ENCODE data around the gene NAP1L1.

Gene NAP1L1

GRCh38 chr12:76083246-76083903 is 1.1 kb downstream of the NAP1L1 start:
- DNase-seq: no peak

- DNase-seq: no peak
Observed at GRCh38 chr12:76081909-76082308, 2.6 kb downstream of the NAP1L1 start.

- no peak for DNase-seq
Observed at GRCh38 chr12:76080729-76081415, 3.6 kb downstream of the NAP1L1 start.

GRCh38 chr12:76080017-76080728 is 4.3 kb downstream of the NAP1L1 start:
- DNase-seq: no peak

- no peak for DNase-seq
Observed at GRCh38 chr12:76078748-76079147, 5.7 kb downstream of the NAP1L1 start.

GRCh38 chr12:76075448-76075847 is 9.0 kb downstream of the NAP1L1 start:
- DNase-seq: no peak

GRCh38 chr12:76074701-76075336 is 9.7 kb downstream of the NAP1L1 start:
- no peak for DNase-seq

GRCh38 chr12:76073561-76073960 is 10.9 kb downstream of the NAP1L1 start:
- no peak for DNase-seq

- DNase-seq: no peak
Observed at GRCh38 chr12:76072568-76072967, 11.9 kb downstream of the NAP1L1 start.

- DNase-seq: no peak
Observed at GRCh38 chr12:76069339-76069738, 15.1 kb downstream of the NAP1L1 start.

GRCh38 chr12:76065917-76066316 is 18.6 kb downstream of the NAP1L1 start:
- no peak for DNase-seq

GRCh38 chr12:76064904-76065303 is 19.6 kb downstream of the NAP1L1 start:
- DNase-seq: no peak

GRCh38 chr12:76060111-76060510 is 24.4 kb downstream of the NAP1L1 start:
- DNase-seq: no peak

- DNase-seq: no peak
Observed at GRCh38 chr12:76057326-76057725, 27.2 kb downstream of the NAP1L1 start.

- no peak for DNase-seq
Observed at GRCh38 chr12:76055393-76055792, 29.1 kb downstream of the NAP1L1 start.

GRCh38 chr12:76049575-76050251 is 34.8 kb downstream of the NAP1L1 start:
- DNase-seq: no peak

GRCh38 chr12:76047742-76048141 is 36.7 kb downstream of the NAP1L1 start:
- DNase-seq: no peak

GRCh38 chr12:76047060-76047459 is 37.4 kb downstream of the NAP1L1 start:
- no peak for DNase-seq

- DNase-seq: no peak
Observed at GRCh38 chr12:76043377-76043776, 41.1 kb downstream of the NAP1L1 start.

GRCh38 chr12:76042147-76042546 is 42.3 kb downstream of the NAP1L1 start:
- no peak for DNase-seq

GRCh38 chr12:76041406-76041805 is 43.1 kb downstream of the NAP1L1 start:
- no peak for DNase-seq

- DNase-seq: no peak
Observed at GRCh38 chr12:76040461-76040860, 44.0 kb downstream of the NAP1L1 start.

GRCh38 chr12:76038176-76038575 is 46.3 kb downstream of the NAP1L1 start:
- DNase-seq: no peak
